Smooth muscle cell of the brain vasculature (primary cell): ENCODE results near the gene GAP43.
"Not testable (repeated sequence)": the region's sequence is repeated elsewhere in the genome, so short reads cannot be mapped to it uniquely, and the experiment has no call there.

ENCODE experiments used
- DNase-seq: peaks from one replicate; pipeline ENCODE4 v3.0.0-alpha.2; 2012; ENCODE audit warnings: low read depth, low spot score

Gene GAP43

DNA sequence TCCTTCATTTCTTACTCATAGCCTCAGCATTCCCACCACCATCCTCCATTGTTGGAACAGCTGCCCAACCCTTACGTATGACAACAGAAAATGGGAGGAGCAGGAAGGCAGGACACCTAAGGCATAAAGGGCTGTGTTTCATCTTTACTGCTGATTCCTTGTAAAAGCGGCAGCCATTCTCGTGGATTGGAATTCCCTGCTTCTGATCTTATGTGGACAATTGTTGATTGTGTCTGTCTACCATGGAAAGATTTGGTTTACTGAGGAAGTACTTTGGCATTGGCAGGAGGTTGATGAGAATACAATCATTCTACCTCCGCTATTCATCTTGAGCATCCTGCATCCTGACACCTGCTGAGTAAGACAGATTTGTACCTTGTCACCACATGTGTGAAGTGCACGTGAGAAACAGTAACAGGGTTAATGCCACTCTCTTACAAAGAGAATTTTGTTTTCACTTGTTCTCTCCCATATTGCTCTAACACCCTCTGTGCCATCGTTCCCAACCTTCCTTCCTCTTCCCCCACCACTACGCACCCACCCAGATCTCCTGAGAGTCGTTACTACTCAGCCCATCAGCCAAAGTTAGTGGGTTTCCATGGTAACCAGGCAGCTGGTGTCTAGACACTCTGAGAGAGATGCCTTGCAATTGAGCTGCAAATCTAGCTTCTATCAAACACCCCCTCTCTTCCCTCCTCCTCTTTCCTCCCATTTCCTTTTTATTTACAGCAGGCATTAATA lies 75.7 kb downstream of the GAP43 start:
- no peak for DNase-seq

GRCh38 chr3:115699706-115700105 lies 76.4 kb downstream of the GAP43 start:
- no peak for DNase-seq

DNA sequence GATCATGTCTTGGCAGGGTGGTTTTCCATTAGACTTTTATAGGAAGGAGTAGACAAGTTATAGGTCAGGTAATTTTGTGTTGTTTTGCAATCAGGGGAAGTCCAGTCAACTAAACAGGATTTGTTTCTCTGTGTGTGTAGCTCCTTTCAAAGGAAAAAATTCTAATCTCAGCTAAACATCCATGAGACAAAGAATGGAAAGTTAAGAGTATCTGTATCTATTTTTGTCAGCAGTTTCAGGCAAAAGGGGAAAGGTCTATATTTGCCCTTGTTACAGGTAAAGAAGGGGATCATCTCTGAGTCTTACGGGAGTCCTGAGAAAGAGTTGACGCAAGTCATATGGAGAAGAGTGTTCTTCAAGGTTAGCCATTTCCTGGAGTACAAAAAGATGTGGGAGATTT lies 79.3 kb downstream of the GAP43 start:
- DNase-seq = no peak

DNA sequence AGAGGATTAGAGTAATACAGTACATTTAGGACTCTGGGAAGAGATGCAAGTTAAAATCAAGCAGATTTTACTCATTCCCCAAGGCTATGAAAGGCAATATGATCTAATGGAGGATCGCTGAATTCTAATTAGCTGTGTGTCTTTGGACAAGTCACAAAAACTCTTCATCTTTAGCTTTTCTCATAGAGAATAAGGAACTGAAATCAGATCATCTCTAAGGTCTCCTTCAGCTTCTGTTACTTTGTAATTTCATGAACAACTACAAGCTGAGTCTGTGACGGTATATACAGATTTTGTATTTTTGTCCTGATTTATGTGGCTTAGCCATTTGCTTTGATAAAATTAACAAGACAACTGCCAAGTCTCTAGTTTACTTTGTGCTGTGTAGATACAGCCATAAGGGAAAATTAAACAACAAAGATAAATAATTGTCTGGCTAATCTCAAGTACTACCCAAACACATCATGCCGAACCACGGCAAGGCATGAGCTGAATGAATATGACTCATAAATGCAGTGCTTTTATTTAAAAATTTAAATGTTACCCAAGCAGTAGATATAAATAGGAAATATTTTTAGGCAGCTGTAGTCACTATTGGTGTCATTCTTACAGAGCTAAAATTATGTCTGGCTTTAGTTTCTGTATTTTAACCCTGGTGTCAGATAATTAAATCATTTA lies 81.5 kb downstream of the GAP43 start:
- DNase-seq = no peak

GRCh38 chr3:115706311-115706829 lies 83.1 kb downstream of the GAP43 start:
- no peak for DNase-seq

GRCh38 chr3:115708540-115708939 lies 85.2 kb downstream of the GAP43 start:
- no peak for DNase-seq

DNA sequence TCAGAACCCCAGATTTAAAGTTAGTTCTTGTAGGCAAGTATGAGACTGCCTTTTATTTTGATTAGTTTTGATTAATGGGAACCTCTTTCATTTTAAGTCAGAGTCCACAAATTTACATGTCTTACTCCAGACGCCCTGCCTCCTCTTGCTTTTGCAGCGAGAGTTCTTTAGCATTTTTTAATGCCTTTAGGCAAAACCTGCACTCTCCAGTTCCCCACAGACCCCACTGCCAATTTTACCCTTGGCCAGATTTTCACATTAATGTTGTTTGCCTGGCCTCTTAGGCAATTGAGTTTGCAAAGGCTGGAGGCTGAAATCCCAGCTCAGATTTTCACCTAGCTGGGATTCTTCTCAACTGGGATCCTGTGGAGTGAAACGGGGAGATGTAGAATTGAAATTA lies 85.8 kb downstream of the GAP43 start:
- no peak for DNase-seq

GRCh38 chr3:115709931-115710330 lies 86.6 kb downstream of the GAP43 start:
- no peak for DNase-seq

- no peak for DNase-seq
Measured at GRCh38 chr3:115710799-115711198, 87.5 kb downstream of the GAP43 start.

GRCh38 chr3:115712871-115713270 lies 89.6 kb downstream of the GAP43 start:
- no peak for DNase-seq

GRCh38 chr3:115713284-115713683 lies 90.0 kb downstream of the GAP43 start:
- DNase-seq = no peak

- DNase-seq = no peak
Measured at GRCh38 chr3:115715241-115715745, 92.0 kb downstream of the GAP43 start.

DNA sequence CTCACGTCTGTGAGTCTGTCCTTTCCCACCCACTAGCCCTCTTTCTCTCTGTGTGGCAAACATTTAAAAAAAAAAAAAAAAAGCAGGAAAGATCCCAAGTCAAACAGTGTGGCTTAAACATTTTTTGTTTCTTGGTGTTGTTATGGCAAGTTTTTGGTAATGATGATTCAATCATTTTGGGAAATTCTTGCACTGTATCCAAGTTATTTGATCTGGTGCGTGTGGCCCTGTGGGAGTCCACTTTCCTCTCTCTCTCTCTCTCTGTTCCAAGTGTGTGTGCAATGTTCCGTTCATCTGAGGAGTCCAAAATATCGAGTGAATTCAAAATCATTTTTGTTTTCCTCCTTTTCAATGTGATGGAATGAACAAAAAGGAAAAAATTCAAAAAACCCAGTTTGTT lies 97.7 kb downstream of the GAP43 start:
- DNase-seq = no peak

- no peak for DNase-seq
Measured at GRCh38 chr3:115725800-115726199, 102.5 kb downstream of the GAP43 start.

GRCh38 chr3:115727135-115727534 lies 103.8 kb downstream of the GAP43 start:
- no peak for DNase-seq

- DNase-seq = no peak
Measured at GRCh38 chr3:115728013-115728412, 104.7 kb downstream of the GAP43 start.

GRCh38 chr3:115736341-115736740 lies 113.0 kb downstream of the GAP43 start:
- not testable (repeated sequence) for DNase-seq

DNA sequence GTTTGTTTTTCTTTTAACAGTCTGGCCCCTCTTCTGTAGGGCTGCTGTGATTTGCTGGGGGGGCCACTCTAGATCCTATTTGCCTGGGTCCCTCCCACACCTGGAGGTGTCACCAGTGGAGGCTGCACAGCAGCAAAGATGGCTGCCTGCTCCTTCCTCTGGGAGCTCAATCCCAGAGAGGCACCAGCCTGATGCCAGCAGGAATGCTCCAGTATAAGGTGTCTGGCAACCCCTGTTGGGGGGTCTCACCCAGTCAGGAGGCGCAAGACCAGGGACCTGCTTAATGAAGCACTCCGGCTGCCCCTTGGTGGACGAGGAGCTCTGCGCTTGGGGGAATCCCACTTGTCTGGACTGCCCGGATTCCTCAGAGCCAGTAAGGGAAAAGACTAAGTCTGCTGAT lies 118.3 kb downstream of the GAP43 start:
- DNase-seq = no peak

DNA sequence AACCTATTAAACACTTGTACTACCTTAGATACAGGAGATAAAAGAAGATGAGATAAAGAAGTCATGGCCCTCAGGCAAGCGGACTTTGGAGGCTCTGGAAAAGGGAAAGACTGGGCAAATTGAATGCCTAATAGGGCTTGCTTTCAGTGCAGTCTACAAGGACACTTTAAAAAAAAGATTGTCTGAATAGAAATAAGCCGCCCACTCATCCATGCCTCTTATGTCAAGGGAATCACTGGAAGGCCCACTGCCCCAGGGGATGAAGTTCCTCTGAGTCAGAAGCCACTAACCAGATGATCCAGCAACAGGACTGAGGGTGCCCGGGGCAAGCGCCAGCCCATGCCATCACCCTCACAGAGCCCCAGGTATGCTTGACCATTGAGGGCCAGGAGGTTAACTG lies 121.2 kb downstream of the GAP43 start:
- not testable (repeated sequence) for DNase-seq

- not testable (repeated sequence) for DNase-seq
Measured at GRCh38 chr3:115752978-115753377, 129.7 kb downstream of the GAP43 start.

DNA sequence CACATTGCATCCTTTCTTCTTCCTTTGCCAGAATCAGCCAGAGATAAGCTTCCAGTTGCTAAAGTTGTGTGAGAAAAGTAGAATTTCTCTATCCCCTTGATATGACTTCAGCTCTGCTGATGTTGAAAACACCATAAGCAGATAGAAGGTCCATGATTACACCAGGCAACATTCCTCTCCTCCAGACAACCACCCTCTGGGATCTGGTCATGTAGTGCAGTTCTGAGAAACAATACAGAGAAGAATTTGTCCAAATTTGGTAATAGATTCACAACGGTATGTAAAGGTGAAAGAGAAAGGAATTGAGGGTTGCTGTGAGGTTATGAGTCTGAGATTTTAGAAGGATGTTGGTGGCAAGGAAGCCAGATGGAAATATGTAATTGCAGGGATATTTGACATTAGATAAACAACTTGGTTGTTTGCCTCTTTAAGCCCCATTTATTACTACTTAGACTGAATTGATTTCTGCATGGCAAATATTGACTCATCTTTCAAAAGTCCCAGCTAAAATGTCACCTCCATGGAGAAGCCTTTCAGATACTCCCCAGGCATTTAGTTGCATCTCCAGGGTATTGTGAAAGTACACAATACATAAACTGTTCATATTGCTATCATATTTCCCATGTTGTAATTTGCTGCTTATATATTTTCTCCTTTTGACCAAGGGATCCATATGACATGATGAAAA lies 134.9 kb downstream of the GAP43 start:
- no peak for DNase-seq

DNA sequence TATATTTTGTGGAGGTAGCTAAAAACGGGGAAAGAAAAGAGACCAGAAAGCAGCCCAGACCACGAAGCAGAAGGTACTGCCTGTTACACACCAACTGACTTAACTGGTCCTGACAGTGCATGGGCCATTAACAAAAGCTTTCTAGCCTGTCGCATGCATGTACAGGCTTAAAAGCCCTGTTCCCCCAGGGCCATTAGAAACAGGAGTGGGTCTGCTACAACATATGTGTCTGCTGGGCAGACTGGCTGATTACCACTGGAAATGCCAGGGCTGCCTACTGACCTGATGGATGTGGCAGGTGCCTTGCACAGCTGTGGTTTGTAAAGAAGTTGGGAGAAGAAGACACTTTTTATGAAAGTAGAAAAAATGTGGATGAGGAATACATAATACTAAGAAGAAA lies 137.4 kb downstream of the GAP43 start:
- no peak for DNase-seq
